ENCODE measurements around the gene F2. TPM values are rescaled to one million over a fixed set of nuclear protein-coding genes. Genes with fewer than 3 reads are reported as not detected.

F2 gene
- total RNA-seq, 4 donors from 2014 or later = not detected

- TF ChIP-seq POLR2A (IDR thresholded peaks at IDR 0.05) (no peak), CTCF (IDR thresholded peaks at IDR 0.05) (no peak), EP300 (IDR thresholded peaks at IDR 0.05) (no peak)
- DNase-seq (ENCODE audit: low spot score in 2 of 2) = no peak
- Histone ChIP-seq H3K9me3 (no peaks in the 10 kb centered on the region), H3K4me3 (no peak overlapping the region), H3K4me1 (no peaks in the 10 kb centered on the region), H3K27me3 (no peaks in the 10 kb centered on the region), H3K36me3 (no peaks in the 10 kb centered on the region), H3K27ac (no peak overlapping the region)
- 74 to 79% methylated on average over 11 of the region's 11 CpGs for whole genome bisulfite sequencing, 2 donors
These were observed 626 bp upstream of the F2 start for GRCh38 chr11:46718155-46719019.

GRCh38 chr11:46719543-46720218 is 668 bp downstream of the F2 start:
- no peaks in the 10 kb centered on the region for H3K27me3 ChIP-seq
- H3K36me3 ChIP-seq = no peaks in the 10 kb centered on the region
- 87 to 94% methylated on average over 17 to 24 of the region's 25 CpGs for WGBS, 2 donors
- TF ChIP-seq POLR2A (IDR thresholded peaks at IDR 0.05) = no peak
- no peak for TF ChIP-seq CTCF (IDR thresholded peaks at IDR 0.05)
- no peak for TF ChIP-seq EP300 (IDR thresholded peaks at IDR 0.05)
- H3K4me3 ChIP-seq = no peak overlapping the region
- no peak overlapping the region for H3K27ac ChIP-seq
- no peak for DNase-seq (ENCODE audit: low spot score in 2 of 2)
- H3K9me3 ChIP-seq = no peaks in the 10 kb centered on the region
- H3K4me1 ChIP-seq = no peaks in the 10 kb centered on the region

- DNase-seq (ENCODE audit: low spot score in 2 of 2) = no peak
- 77 to 84% methylated on average over 6 of the region's 6 CpGs for WGBS, 2 donors
- H3K27me3 ChIP-seq = no peaks in the 10 kb centered on the region
- no peak overlapping the region for H3K27ac ChIP-seq
- no peaks in the 10 kb centered on the region for H3K9me3 ChIP-seq
- no peaks in the 10 kb centered on the region for H3K4me1 ChIP-seq
- no peaks in the 10 kb centered on the region for H3K36me3 ChIP-seq
- TF ChIP-seq CTCF (IDR thresholded peaks at IDR 0.05) = no peak
- no peak for TF ChIP-seq POLR2A (IDR thresholded peaks at IDR 0.05)
- TF ChIP-seq EP300 (IDR thresholded peaks at IDR 0.05) = no peak
- no peak overlapping the region for H3K4me3 ChIP-seq
These were observed 2.3 kb downstream of the F2 start for GRCh38 chr11:46721286-46721685.

GRCh38 chr11:46722566-46723358 is 3.7 kb downstream of the F2 start:
- Histone ChIP-seq H3K27ac (no peak overlapping the region), H3K36me3 (no peaks in the 10 kb centered on the region), H3K4me1 (no peaks in the 10 kb centered on the region), H3K4me3 (no peak overlapping the region), H3K27me3 (no peaks in the 10 kb centered on the region), H3K9me3 (no peaks in the 10 kb centered on the region)
- 91 to 93% methylated on average over 11 of the region's 11 CpGs for WGBS, 2 donors
- DNase-seq (ENCODE audit: low spot score in 2 of 2) = no peak
- TF ChIP-seq EP300 (IDR thresholded peaks at IDR 0.05) (no peak), POLR2A (IDR thresholded peaks at IDR 0.05) (no peak), CTCF (IDR thresholded peaks at IDR 0.05) (no peak)

Measured in tibial nerve (tissue), 4 donors.